Spleen (tissue), 11 donors: Measurements from ENCODE around the gene TP53TG5. TPM values are rescaled to one million over a fixed set of nuclear protein-coding genes. Genes with fewer than 3 reads are reported as not detected.

Experiments
- DNase-seq: peaks from one replicate; pipeline ENCODE4 v3.0.0-alpha.2; 2020
- H3K27ac ChIP-seq, 8 donors: fragments of 200-600 bp; sonication (generic) in 7 of 8; 1 replicate in 4 of 8; 2 replicates in 4 of 8; pipeline versions ENCODE4 v1.5.0 to v1.8.0; 2016 to 2021; ENCODE audit warnings: inconsistent platforms in 4 of 8, mild to moderate bottlenecking in 4 of 8, moderate library complexity in 1 of 8
- H3K27me3 ChIP-seq, 7 donors: fragments of 200-600 bp; sonication (generic) in 6 of 7; replicated peaks in 1 of 7; 1 replicate in 4 of 7; 2 replicates in 3 of 7; pipeline versions ENCODE4 v1.5.0 to v1.8.0; 2016 to 2021; ENCODE audit warnings: inconsistent platforms in 3 of 7, mild to moderate bottlenecking in 1 of 7
- H3K36me3 ChIP-seq, 6 donors: fragments of 200-600 bp; sonication (generic) in 5 of 6; 1 replicate in 4 of 6; 2 replicates in 2 of 6; pipeline versions ENCODE4 v1.5.0 to v1.8.0; 2016 to 2021; ENCODE audit warnings: inconsistent platforms in 2 of 6
- H3K4me1 ChIP-seq, 6 donors: fragments of 200-600 bp; sonication (generic) in 5 of 6; 1 replicate in 3 of 6; 2 replicates in 3 of 6; pipeline versions ENCODE4 v1.5.0 to v1.8.0; 2016 to 2021; ENCODE audit warnings: inconsistent platforms in 3 of 6
- H3K4me3 ChIP-seq, 8 donors: fragments of 200-600 bp; sonication (generic) in 7 of 8; 1 replicate in 4 of 8; 2 replicates in 4 of 8; pipeline versions ENCODE4 v1.5.0 to v1.8.0; 2016 to 2021; ENCODE audit warnings: inconsistent platforms in 4 of 8, mild to moderate bottlenecking in 4 of 8, moderate library complexity in 2 of 8
- H3K9me3 ChIP-seq, 8 donors: fragments of 200-600 bp; sonication (generic) in 7 of 8; 1 replicate in 4 of 8; 2 replicates in 4 of 8; pipeline versions ENCODE4 v1.5.0 to v1.8.0; 2016 to 2021; ENCODE audit warnings: inconsistent platforms in 4 of 8
- CTCF ChIP-seq, 11 experiments: fragments of 200-600 bp in 7 of 11; fragments of 450-650 bp in 4 of 11; sonication (generic) in 4 of 11; IDR thresholded peaks in 8 of 11; conservative IDR thresholded peaks in 3 of 11; 1 replicate in 7 of 11; 2 replicates in 4 of 11; pipeline versions ENCODE4 v1.4.0 to v1.8.0; 2016 to 2021; ENCODE audit warnings: antibody characterized with exemption in 11 of 11, inconsistent platforms in 4 of 11, mild to moderate bottlenecking in 1 of 11
- POLR2A ChIP-seq, 3 donors: fragments of 450-650 bp; IDR thresholded peaks; one replicate each; pipeline ENCODE4 v1.5.1; 2017; ENCODE audit warnings: antibody characterized with exemption in 3 of 3, mild to moderate bottlenecking in 1 of 3
- POLR2AphosphoS5 ChIP-seq, 3 donors: sonication (generic); formaldehyde crosslinking; IDR thresholded peaks; one replicate each; pipeline ENCODE4 v1.5.1; 2017; ENCODE audit warnings: antibody characterized with exemption in 3 of 3
- WGBS, 5 donors: extraction: QIAGEN DNeasy Blood & Tissue Kit in 3 of 5; methylation state at CpG; one replicate each; pipeline versions ENCODE4 v1.1.5 to v1.1.7; 2013 to 2018; 5-methylcytosine and 5-hydroxymethylcytosine counted together
- intact Hi-C: fragments of 100-400 bp; cut with DNase I; formaldehyde crosslinking; loops from one replicate; pipeline ENCODE4 v1.15.0; 2023; ENCODE audit warnings: low total_unique reads
- polyA plus RNA-seq, 3 donors: library from polyadenylated mRNA; stranded (reverse); fragments of 200-250 nt; gene quantifications; one replicate each; pipeline ENCODE4 v1.2.1, GENCODE V29; 2013
- total RNA-seq, 7 donors: library from RNA; depleted of rRNA in 3 of 7; stranded (reverse); fragments of >200 nt in 3 of 7; fragmentation: NEBNext Ultra II Directional in 4 of 7; extraction: Animal tissue kit (Norgen Biotek cat#: 25700) in 4 of 7; gene quantifications; one replicate each; pipeline versions ENCODE4 v1.1.0 to v1.2.1, GENCODE V29; 2016 to 2021
- donor health status: healthy with polysubstance abuse.
- donor health status: DM: no; HTN: no; CAD: no; lungs with moderate emphysema.
- donor health status: DM: no; HTN: no; CAD: no.
- donor health status: Bipolar disorder and iron deficiency.
- donor health status: healthy.
- donor health status: DM: no; HTN: no; CAD: no.
- donor health status: DM: yes; HTN: yes; CAD: no.

The TP53TG5 gene
- total and polyA plus RNA-seq, 10 donors: 0.08 to 0.66 (median 0.60) TPM; not detected in 7

- H3K36me3 ChIP-seq: no peaks in the 10 kb centered on the region
- 69 to 93% (median 81%) methylated on average over 1 of the region's 1 CpG for WGBS, 5 donors
- DNase-seq: no peak
- intact Hi-C loops: no loop called here
- peaks cover 0 to 10% (median 3%) of the 10 kb centered on the region in 8 donors for H3K9me3 ChIP-seq
- H3K27ac ChIP-seq: no peak overlapping the region
- TF ChIP-seq CTCF (IDR thresholded peaks at IDR 0.05 in 8 of 11, conservative IDR thresholded peaks at IDR 0.05 in 3 of 11): no peak
- TF ChIP-seq POLR2AphosphoS5 (IDR thresholded peaks at IDR 0.05): no peak
- TF ChIP-seq POLR2A (IDR thresholded peaks at IDR 0.05): no peak
- no peak overlapping the region for H3K4me3 ChIP-seq
- H3K4me1 ChIP-seq: peaks cover 0 to 6% (median 0%) of the 10 kb centered on the region in 6 donors
- no peaks in the 10 kb centered on the region for H3K27me3 ChIP-seq
These were observed 9.1 kb upstream of the TP53TG5 start for GRCh38 chr20:45387274-45387673.

- intact Hi-C loops: no loop called here
- no peak for TF ChIP-seq POLR2AphosphoS5 (IDR thresholded peaks at IDR 0.05)
- no peak for TF ChIP-seq CTCF (IDR thresholded peaks at IDR 0.05 in 8 of 11, conservative IDR thresholded peaks at IDR 0.05 in 3 of 11)
- no peak for TF ChIP-seq POLR2A (IDR thresholded peaks at IDR 0.05)
- 84 to 97% (median 86%) methylated on average over 11 of the region's 11 CpGs for WGBS, 5 donors
These were observed 856 bp downstream of the TP53TG5 start for GRCh38 chr20:45377269-45377668.

GRCh38 chr20:45374966-45375365, 3.2 kb downstream of the TP53TG5 start:
- Histone ChIP-seq H3K9me3 (no peaks in the 10 kb centered on the region), H3K27ac (no peak overlapping the region), H3K4me3 (no peak overlapping the region), H3K27me3 (no peaks in the 10 kb centered on the region), H3K4me1 (peaks cover 8 to 46% (median 25%) of the 10 kb centered on the region in 6 donors), H3K36me3 (peaks cover 0 to 39% (median 0%) of the 10 kb centered on the region in 6 donors)
- intact Hi-C loops: loop anchor here (5.0 kb wide), 2 partner anchors 42 to 62 kb away; partner anchors contain the start of gene PIGT
- peak in 1 of 3 donors; percentile 28 for TF ChIP-seq POLR2AphosphoS5 (IDR thresholded peaks at IDR 0.05)
- TF ChIP-seq CTCF (IDR thresholded peaks at IDR 0.05 in 8 of 11, conservative IDR thresholded peaks at IDR 0.05 in 3 of 11): no peak
- WGBS, 5 donors: 96 to 97% (median 96%) methylated on average over 10 to 14 of the region's 14 CpGs
- DNase-seq: no peak

More at GRCh38 chr20:45377269-45377668, 856 bp downstream of the TP53TG5 start:
- Histone ChIP-seq H3K4me3 (no peak overlapping the region), H3K27me3 (no peaks in the 10 kb centered on the region), H3K9me3 (no peaks in the 10 kb centered on the region), H3K27ac (no peak overlapping the region), H3K4me1 (peaks cover 8 to 22% (median 21%) of the 10 kb centered on the region in 6 donors), H3K36me3 (peaks cover 0 to 39% (median 0%) of the 10 kb centered on the region in 6 donors)
- no peak for DNase-seq

GRCh38 chr20:45374101-45374467, 4.0 kb downstream of the TP53TG5 start:
- Histone ChIP-seq H3K36me3 (peaks cover 0 to 39% (median 0%) of the 10 kb centered on the region in 6 donors), H3K4me3 (peak overlapping the region; percentile 24 to 72 (median 48)), H3K4me1 (peaks cover 8 to 54% (median 32%) of the 10 kb centered on the region in 6 donors), H3K27me3 (no peaks in the 10 kb centered on the region), H3K27ac (peak overlapping the region in 7 of 8 donors; percentile 70 to 85 (median 76)), H3K9me3 (no peaks in the 10 kb centered on the region)
- no peak for DNase-seq
- WGBS, 5 donors: 51 to 57% (median 55%) methylated on average over 9 of the region's 9 CpGs
- intact Hi-C loops: loop anchor here (5.0 kb wide), 2 partner anchors 43 to 63 kb away; partner anchors contain the start of gene PIGT
- TF ChIP-seq POLR2A (IDR thresholded peaks at IDR 0.05) (no peak), CTCF (IDR thresholded peaks at IDR 0.05 in 8 of 11, conservative IDR thresholded peaks at IDR 0.05 in 3 of 11) (peak in 3 of 11 experiments; percentile 0 to 57 (median 22))
